ENCODE data around the gene TGM3. TPM values are rescaled to one million over a fixed set of nuclear protein-coding genes. Genes with fewer than 3 reads are reported as not detected.

TGM3 gene
- total RNA-seq, 1 experiment from 2014 or later, result not detected

GRCh38 chr20:2373098-2373497 is 77.3 kb downstream of the TGM3 start:
- Histone ChIP-seq H3K79me2 (ENCODE audit: insufficient read depth, low read length) (no peaks in the 10 kb centered on the region), H3K9me2 (ENCODE audit: insufficient read depth) (no peaks in the 10 kb centered on the region), H3K9me3 (ENCODE audit: control insufficient read depth in 1 of 2, insufficient read depth in 1 of 2, low read depth in 1 of 2, low read length in 2 of 2) (peaks cover 3 to 7% of the 10 kb centered on the region in 2 experiments; a peak in 1 of 4 replicates), H4K20me1 (ENCODE audit: insufficient read depth) (no peaks in the 10 kb centered on the region; the same call in 1 of the 2 replicates), H3K36me3 (ENCODE audit: control insufficient read depth in 1 of 2, insufficient read depth in 2 of 2, low read length in 2 of 2) (no peaks in the 10 kb centered on the region), H3K9ac (ENCODE audit: low read length) (no peak overlapping the region), H3K27ac (ENCODE audit: low read depth, low read length) (no peak overlapping the region), H3K4me1 (ENCODE audit: control insufficient read depth in 1 of 2, insufficient read depth in 2 of 2, low read length in 2 of 2) (no peaks in the 10 kb centered on the region), H3K4me2 (ENCODE audit: low read length) (no peak overlapping the region), H2AFZ (ENCODE audit: low read depth, low read length, poor library complexity, severe bottlenecking) (no peak overlapping the region), H3K4me3 (replicated peaks in 1 of 2; ENCODE audit: low read depth in 1 of 2, low read length in 2 of 2) (no peak overlapping the region), H3K27me3 (ENCODE audit: insufficient read depth, low read length) (no peaks in the 10 kb centered on the region)
- CTCF ChIA-PET, result no interaction called here
- intact Hi-C loops (cut with micrococcal nuclease), result no loop called here
- RAD21 ChIA-PET (ENCODE audit: low non-redundant PET in 1 of 2, low total read pairs in 2 of 2, uncharacterized antibody in 2 of 2, unreplicated experiment in 2 of 2), result no interaction called here
- POLR2A ChIA-PET, result interaction anchor here (1.4 kb wide), 1 partner anchor 9 kb away, joined by 4 read pairs; no protein-coding TSS in a partner anchor
- ATAC-seq (no peak), DNase-seq (ENCODE audit: low read depth, low spot score) (no peak)
- no peak for TF ChIP-seq POLR2A (IDR thresholded peaks at IDR 0.05; ENCODE audit: borderline replicate concordance, extremely low read depth, insufficient read depth, insufficient read length)
- TF ChIP-seq CTCF (IDR thresholded peaks at IDR 0.05 in 2 of 3, conservative IDR thresholded peaks at IDR 0.05 in 1 of 3; ENCODE audit: borderline replicate concordance in 1 of 3, insufficient read depth in 1 of 3, low read depth in 2 of 3, low read length in 2 of 3), result no peak
- no peak for TF ChIP-seq YY1 (IDR thresholded peaks at IDR 0.05; ENCODE audit: extremely low read depth, insufficient replicate concordance, low read depth, low read length)
- TF ChIP-seq ELF1 (IDR thresholded peaks at IDR 0.05; ENCODE audit: borderline replicate concordance, low read depth), result no peak
- no peak for TF ChIP-seq EZH2 (IDR thresholded peaks at IDR 0.05)
- no peak for TF ChIP-seq SP1 (IDR thresholded peaks at IDR 0.05; ENCODE audit: low read depth)
- no peak for TF ChIP-seq REST (IDR thresholded peaks at IDR 0.05; ENCODE audit: low read depth)
- no peak for TF ChIP-seq FOSL1 (IDR thresholded peaks at IDR 0.05; ENCODE audit: low read depth)
- no peak for TF ChIP-seq TCF7L2 (IDR thresholded peaks at IDR 0.05; ENCODE audit: borderline replicate concordance, extremely low read depth, insufficient read depth, insufficient read length)
- BruUV-seq (replicated peaks), result no TSS peak

Measured in HCT116 (cell line).